Superior temporal gyrus (tissue), 1 donor: ENCODE measurements around the gene SSB.
"Not testable (repeated sequence)": the region's sequence is repeated elsewhere in the genome, so short reads cannot be mapped to it uniquely, and the experiment has no call there.

Source experiments
- DNase-seq: peaks from one replicate; pipeline ENCODE4 v3.0.0-alpha.2; 2016; ENCODE audit errors: extremely low spot score

Gene SSB

DNA sequence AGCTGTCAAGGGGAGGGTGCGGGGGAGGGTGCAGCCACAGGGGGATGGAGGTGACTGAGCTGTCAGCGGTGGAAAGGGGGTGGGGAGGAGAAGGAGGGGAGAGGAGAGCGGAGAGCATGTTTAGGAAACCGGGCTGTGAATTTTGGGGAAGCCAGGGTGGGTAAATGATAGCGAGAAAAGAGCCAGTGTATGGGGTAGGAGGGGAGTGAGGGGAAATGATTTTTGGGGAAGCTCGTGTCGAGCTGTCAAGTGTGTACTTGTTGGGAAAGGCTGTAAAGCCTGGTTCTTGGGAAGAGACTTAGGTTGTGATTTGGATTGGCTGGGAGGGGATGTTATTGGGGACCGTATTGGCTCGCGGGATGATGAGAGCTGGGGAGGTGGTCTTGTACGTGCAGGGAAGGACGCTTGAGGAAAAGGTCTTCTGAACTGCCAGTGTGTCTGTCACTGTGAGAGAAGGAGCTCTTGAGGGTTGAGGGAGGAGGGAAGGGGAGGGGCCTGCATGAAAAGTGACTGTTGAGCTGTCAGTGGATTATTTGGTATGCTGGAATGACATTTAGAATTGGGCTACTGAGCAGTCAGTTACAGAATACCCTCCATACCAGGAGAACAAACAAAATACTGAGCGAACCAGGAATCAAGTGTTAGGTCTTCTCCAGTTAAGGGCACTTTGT is 29.6 kb downstream of the SSB start:
- peak; percentile 72 for DNase-seq

DNA sequence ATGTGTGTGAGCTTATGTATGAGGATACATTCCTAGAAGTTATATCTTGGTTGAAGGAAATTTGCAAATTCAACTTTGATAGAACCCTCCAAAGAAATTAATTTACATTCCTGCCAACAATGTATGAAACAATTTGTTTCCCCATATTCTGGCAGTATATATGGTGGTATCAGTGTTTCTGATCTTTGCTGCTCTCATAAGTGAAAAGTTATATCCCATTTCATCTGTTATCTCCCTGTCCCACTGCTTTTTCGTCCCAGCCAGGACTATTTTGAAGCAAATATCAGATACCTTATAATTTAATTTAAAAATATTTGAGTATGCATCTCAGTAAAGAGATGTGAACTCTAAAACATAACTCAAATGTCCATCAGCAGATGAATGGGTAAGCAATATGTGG is 35.7 kb downstream of the SSB start:
- no peak for DNase-seq

DNA sequence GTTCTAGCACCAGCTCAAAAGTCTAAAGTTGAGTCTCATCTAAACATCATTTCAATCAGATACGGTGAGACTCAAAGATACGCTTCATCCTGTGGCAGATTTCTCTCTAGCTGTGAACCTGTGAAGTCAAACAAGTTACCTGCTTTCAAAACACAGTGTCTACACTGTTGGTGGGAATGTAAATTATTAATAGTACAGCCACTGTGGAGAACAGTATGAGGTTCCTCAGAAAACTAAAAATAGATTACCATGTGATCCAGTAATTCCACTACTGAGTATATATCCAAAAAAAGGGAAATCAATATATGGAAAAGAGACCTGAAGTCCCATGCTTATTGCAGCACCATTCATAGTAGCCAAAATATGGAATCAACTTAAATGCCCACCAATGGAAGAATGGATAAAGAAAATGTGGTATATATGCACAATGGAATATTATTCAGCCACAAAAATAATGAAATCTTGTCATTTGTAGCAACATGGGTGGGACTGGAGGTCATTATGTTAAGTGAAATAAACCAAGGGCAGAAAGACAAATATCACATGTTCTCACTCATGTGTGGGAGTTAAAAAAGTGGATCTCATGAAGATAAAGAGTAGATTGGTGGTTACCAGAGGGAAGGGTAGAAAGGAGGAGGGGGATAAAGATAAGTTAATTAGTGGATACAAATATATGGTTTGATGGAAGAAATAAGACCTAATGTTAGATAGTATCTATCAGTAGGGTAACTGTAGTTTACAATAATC is 40.2 kb downstream of the SSB start:
- DNase-seq: no peak

DNA sequence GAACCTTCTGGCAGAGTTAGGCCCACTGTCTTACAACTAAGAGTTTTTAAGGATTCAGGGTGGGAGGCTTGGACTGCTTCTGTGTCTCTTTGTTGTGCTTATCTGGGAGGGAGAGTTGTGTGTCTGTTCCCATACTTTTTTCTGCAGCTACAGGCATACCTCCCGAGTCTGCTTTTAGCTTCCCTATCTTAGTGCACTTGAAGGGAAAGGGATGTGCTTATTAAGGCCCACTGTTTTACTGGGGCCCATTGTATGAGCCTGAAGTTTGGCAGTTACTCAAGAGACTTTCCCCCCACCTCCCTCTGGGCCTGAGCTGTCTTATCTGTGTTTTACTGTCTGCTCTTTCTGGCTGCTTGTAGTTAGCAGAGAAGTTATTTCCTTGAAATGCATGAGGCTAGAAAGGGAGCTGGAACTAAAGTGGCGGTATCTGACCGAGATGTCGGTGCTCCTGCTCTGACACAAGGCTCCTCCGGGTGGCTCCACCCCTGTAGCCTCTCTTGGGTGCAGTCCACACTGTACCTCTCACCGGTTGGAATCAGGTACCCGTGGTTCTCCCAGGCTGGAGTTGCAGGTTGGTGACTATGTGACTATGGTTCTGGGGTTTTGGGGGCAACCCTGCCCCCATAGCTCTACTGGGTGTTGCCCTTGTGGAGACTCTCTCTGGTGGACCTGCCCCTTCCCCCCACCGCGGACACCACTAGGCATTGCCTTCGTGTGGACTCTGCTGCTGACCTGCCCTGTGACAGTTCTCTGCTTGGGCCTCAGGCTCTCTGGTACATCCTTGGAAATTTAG is 41.5 kb downstream of the SSB start:
- DNase-seq: no peak

DNA sequence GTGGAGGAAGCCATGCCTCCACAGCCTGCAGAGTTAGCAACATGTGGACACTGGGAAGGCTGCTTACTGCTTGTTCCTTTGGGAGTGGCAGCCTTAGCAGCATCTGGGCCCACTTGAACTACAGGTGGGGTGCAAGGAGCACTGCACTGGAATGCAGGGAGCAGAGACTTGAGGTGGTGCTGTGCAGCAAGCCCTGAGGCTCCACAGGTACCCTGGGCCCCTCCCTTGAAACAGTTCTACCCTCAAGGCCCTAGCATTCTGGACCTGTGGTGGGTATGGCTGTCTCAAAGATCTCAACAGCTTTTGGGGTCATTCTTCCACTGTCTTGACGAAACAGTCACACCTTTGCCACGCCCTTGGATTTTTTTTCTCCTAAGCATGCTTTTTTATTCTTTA is 42.1 kb downstream of the SSB start:
- DNase-seq: no peak

DNA sequence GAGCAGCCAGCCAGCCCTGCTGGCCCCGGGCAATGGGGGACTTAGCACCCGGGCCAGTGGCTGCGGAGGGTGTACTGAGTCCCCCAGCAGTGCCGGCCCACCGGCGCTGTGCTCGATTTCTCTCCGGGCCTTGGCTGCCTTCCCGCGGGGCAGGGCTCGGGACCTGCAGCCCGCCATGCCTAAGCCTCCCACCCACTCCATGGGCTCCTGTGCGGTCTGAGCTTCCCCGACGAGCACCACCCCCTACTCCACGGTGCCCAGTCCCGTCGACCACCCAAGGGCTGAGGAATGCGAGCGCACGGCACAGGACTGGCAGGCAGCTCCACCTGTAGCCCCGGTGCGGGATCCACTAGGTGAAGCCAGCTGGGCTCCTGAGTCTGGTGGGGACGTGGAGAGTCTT is 43.0 kb downstream of the SSB start:
- DNase-seq: not testable (repeated sequence)

DNA sequence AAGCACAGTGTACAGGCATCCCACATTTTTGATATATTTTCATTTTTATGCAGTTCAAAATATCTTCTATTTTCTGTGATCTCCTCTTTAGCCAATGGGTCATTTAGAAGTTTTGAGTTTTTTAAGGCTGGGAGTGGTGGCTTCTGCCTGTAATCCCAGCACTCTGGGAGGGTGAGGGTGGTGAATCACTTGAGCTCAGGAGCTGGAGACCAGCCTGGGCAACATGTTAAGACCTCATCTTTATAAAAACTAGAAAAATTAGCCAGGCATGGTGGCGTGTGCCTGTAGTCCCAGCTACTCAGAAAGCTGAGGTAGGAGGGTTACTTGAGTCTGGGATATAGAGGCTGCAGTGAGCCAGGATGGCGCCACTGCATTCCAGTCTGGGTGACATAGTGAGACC is 46.3 kb downstream of the SSB start:
- no peak for DNase-seq

DNA sequence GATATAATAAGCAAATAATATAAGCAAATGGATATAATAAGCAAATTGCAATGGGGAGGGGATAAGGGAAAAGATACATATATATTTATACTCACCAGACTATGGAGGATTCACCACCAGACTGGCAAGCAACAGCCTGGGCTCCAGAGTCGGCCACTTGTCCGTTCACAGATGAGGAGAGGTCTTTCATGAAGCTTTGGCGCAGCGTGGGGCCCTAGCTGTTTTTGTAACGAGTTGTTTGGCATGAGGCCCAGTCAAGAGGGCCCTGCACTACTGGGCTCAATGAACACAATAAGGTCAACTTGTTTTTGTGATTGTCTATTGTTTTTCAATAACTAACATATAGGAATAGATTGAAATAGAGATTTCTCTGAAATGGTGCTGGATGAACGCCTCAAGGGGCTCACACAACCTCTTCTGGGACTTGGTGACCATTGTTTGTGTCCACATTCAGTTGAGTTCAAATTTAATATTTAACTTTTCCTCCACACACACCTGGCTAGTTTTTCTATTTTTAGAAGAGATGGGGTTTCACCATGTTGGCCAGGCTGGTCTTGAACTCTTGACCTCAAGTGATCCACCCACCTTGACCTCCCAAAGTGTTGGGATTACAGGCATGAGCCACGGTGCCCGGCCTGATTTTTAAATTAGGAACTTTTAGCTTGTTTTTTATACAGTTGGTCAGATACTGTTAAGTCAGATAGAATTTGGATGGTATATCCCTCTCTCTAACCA is 50.5 kb downstream of the SSB start:
- peak; percentile 50 for DNase-seq

DNA sequence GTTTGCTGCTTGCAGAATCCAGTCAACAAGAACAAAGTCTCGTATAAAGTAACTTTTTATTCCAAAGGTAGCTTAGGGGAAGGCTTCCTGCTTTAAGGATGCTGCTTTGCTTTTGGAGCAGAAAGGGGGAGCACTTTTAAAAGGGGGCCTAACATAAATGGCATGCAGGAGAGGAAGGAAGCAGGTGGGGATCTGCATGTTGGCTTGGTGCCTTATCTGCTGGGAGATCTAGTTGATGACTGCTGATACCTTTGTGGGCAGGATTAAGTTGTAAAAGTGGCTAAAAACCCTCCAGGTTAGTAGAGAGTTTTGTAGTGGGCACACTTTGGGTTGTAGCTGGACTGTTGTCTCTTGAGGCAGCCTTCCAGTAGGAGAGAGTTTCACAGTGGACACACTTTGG is 51.0 kb downstream of the SSB start:
- no peak for DNase-seq

DNA sequence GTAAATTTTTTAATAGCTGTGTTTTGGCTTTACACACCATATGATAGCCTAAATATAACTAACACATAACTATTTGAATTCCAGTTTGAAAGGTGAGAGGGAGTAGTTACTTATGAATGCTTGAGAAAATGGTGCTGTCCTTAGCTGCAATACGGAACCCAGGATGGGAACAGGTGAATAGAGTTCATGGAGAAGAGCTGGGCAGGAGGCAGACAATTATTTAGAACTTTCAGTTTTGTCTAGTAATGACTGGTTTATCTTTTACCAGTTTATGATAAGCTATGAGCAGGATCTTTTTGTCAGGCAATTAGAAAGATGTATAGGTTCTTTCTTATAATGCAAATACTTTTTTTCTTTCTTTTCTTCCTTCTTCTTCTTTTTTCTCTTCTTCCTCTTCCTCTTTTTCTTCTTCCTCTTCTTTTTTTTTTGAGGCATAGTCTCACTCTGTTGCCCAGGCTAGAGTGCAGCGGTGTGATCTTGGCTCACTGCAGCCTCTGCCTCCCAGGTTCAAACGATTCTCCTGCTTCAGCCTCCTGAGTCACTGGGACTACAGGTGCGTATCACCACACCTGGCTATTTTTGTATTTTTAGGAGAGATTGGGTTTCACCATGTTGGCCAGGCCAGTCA is 54.5 kb downstream of the SSB start:
- DNase-seq: no peak

DNA sequence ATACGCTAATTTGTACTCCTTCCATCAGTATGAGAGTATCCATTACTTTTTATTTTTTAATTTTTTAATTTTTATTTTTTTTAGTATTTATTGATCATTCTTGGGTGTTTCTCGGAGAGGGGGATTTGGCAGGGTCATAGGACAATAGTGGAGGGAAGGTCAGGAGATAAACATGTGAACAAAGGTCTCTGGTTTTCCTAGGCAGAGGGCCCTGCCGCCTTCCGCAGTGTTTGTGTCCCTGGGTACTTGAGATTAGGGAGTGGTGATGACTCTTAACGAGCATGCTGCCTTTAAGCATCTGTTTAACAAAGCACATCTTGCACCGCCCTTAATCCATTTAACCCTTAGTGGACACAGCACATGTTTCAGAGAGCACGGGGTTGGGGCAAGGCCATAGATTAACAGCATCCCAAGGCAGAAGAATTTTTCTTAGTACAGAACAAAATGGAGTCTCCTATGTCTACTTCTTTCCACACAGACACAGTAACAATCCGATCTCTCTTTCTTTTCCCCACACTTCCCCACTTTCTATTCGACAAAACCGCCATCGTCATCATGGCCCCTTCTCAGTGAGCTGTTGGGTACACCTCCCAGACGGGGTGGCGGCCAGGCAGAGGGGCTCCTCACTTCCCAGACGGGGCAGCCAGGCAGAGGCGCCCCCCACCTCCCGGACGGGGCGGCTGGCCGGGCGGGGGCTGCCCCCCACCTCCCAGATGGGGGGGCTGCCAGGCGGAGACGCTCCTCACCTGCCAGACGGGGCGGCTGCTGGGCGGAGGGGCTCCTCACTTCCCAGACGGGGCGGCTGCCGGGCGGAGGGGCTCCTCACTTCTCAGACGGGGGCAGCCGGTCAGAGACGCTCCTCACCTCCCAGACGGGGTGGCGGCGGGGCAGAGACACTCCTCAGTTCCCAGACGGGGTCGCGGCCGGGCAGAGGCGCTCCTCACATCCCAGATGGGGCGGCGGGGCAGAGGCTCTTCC is 56.9 kb downstream of the SSB start:
- not testable (repeated sequence) for DNase-seq

DNA sequence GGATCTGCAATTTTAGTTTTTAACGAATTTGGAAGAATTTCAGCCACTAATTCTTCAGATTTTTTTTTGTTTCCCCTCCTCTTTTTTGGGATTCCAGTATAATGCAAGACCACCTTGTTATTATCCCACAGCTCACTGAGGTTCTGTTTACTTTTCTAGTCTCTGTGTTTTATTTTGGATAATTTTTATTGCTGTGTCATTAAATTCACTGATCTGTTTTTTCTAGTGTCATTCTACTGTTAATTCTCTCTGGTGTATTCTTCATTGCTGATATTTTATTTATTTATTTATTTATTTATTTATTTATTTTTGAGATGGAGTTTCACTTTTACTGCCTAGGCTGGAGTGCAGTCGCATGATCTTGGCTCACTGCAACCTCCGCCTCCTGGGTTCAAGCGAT is 60.8 kb downstream of the SSB start:
- no peak for DNase-seq

DNA sequence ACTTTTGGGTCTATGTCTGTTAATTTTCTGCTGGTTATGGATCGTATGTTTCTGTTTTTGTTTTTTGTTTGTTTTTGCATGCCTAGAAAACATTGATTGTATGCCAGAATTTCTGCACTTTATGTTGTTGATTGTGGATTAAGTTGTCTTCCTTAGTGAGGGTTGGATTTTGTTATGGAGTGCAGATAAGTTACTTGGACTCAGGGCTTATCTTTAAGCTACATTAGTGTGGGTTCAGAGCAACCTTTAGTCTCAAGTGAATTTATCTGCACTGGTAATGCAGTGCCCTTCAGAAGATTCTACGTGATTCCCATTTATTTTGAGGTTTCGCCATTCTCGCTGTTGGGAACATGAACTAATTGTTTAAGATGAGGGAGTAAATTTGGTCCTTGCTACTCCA is 61.5 kb downstream of the SSB start:
- no peak for DNase-seq
